ENCODE results near the gene KCNA4.
"Not testable (repeated sequence)": the region's sequence is repeated elsewhere in the genome, so short reads cannot be mapped to it uniquely, and the experiment has no call there.

The KCNA4 gene

DNA sequence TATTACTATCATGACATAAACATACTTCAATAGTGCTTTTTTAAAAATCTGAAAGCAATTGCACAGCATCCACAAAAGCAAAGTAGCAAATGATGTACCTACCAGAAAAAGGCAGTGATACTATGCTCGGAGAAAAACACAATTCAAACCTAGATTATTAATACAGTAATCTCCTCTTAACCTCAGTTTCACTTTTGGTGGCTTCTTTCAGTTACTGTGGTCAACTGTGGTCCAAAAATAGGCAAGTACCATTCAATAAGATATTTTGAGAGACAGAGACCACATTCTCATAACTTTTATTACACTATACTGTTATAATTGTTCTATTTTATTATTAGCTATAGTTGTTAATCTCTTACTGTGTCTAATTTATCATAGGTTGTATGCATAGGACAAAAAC is 20.8 kb downstream of the KCNA4 start:
- no peak for DNase-seq

GRCh38 chr11:29989174-29989970 is 27.5 kb downstream of the KCNA4 start:
- DNase-seq = no peak

DNA sequence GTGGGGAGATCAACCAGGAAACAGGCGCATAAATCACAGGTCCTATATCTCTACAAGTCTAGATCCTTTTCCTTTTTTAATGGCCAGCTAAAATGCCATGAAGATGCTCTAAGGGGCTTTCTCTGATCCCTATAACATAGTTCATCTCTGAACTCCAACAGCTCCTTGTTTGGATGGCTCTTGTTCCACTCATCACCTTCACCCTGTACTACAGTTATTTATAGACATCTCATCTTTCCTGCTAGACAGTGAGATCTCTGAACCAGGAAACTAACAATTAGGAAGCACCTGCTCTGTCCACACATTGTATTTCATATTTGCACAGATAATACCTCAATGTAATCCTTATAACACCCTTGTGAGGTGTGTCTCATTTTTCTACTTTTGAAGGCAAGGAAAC is 31.6 kb downstream of the KCNA4 start:
- no peak for DNase-seq

- no peak for DNase-seq
These were observed 32.3 kb downstream of the KCNA4 start for GRCh38 chr11:29984544-29984943.

GRCh38 chr11:29978549-29978948 is 38.3 kb downstream of the KCNA4 start:
- no peak for DNase-seq

GRCh38 chr11:29975580-29975979 is 41.2 kb downstream of the KCNA4 start:
- not testable (repeated sequence) for DNase-seq

- no peak for DNase-seq
These were observed 53.0 kb downstream of the KCNA4 start for GRCh38 chr11:29963796-29964195.

- DNase-seq = no peak
These were observed 53.8 kb downstream of the KCNA4 start for GRCh38 chr11:29963036-29963435.

DNA sequence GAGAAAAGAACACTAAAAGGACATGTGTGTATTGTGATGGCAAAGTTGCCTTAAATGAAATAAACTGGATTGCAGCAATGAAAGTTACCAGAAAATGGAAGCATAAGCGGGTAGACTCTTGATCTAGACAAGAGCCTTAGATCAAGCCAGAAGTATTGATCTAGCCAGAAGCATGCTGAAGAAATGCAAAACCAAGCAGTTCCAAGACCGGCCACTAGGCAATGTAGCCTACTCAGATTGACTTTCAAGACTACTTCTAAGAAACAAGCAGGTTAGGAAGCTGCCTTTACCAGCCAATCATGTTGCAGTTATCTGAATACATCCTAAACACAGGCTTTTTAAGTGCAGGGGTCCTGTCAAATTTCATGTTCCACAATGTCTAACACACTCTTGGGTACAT is 54.6 kb downstream of the KCNA4 start:
- DNase-seq = no peak
